GM23338 (cell line): Measurements from ENCODE around the gene NDUFB6.

ENCODE experiments used
- EZH2 ChIP-seq: fragments of 200-600 bp; sonication (generic); IDR thresholded peaks from one replicate; pipeline ENCODE4 v1.8.0; 2017; ENCODE audit warnings: antibody characterized with exemption, mild to moderate bottlenecking, low read depth; ENCODE audit not compliant: unreplicated experiment
- EZH2phosphoT487 ChIP-seq: fragments of 200-600 bp; sonication (generic); IDR thresholded peaks from one replicate; pipeline ENCODE4 v1.8.1; 2018; ENCODE audit warnings: antibody characterized with exemption; ENCODE audit not compliant: unreplicated experiment
- JUNB ChIP-seq: IDR thresholded peaks from one replicate; pipeline ENCODE4 v1.6.1; 2016; ENCODE audit warnings: antibody characterized with exemption; ENCODE audit not compliant: unreplicated experiment
- NANOG ChIP-seq: IDR thresholded peaks from 2 replicates; pipeline ENCODE4 v1.6.1; 2016; ENCODE audit warnings: antibody characterized with exemption, borderline replicate concordance
- POLR2AphosphoS5 ChIP-seq: IDR thresholded peaks from 2 replicates; pipeline ENCODE4 v1.6.1; 2016; ENCODE audit warnings: antibody characterized with exemption, low read depth
- TF ChIP-seq, protein P1 (sequence below), 2 experiments: fragments of 200-600 bp in 1 of 2; sonication (generic) in 1 of 2; conservative IDR thresholded peaks; 2 replicates each; pipeline versions ENCODE4 v1.5.1 to v1.6.1; 2016 to 2017; ENCODE audit warnings: antibody characterized with exemption in 2 of 2, low read depth in 2 of 2, mild to moderate bottlenecking in 2 of 2, moderate library complexity in 1 of 2
- TF ChIP-seq, protein P2 (sequence below): IDR thresholded peaks from 2 replicates; pipeline ENCODE4 v1.6.1; 2016; ENCODE audit warnings: antibody characterized with exemption
- TF ChIP-seq, protein P3 (sequence below): fragments of 250-450 bp; sonication (Bioruptor Pico); IDR thresholded peaks from 2 replicates; pipeline ENCODE4 v1.5.0; 2020; ENCODE audit warnings: mild to moderate bottlenecking, moderate library complexity

DNA sequence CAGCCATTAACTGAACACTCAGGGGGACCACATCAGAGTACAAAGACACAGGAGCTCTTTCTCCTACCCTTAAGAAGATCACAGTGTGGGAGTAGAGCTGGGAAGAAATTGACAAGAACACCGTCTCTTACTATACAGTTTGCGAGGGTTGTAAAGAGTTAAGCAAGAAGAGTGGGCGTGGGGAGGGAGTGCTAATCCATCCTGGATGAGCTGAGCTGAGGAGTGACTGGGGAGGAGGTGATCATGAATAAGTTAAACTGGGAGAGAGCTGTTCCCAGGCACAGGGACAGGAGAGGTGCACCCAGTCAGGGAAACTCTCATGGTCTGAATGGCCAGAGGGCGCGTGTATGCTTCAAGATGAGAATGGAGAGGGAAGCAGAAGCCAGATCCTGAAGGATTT lies 45.3 kb upstream of the NDUFB6 start:
- TF ChIP-seq JUNB, result no peak
- TF ChIP-seq, protein P1, sequence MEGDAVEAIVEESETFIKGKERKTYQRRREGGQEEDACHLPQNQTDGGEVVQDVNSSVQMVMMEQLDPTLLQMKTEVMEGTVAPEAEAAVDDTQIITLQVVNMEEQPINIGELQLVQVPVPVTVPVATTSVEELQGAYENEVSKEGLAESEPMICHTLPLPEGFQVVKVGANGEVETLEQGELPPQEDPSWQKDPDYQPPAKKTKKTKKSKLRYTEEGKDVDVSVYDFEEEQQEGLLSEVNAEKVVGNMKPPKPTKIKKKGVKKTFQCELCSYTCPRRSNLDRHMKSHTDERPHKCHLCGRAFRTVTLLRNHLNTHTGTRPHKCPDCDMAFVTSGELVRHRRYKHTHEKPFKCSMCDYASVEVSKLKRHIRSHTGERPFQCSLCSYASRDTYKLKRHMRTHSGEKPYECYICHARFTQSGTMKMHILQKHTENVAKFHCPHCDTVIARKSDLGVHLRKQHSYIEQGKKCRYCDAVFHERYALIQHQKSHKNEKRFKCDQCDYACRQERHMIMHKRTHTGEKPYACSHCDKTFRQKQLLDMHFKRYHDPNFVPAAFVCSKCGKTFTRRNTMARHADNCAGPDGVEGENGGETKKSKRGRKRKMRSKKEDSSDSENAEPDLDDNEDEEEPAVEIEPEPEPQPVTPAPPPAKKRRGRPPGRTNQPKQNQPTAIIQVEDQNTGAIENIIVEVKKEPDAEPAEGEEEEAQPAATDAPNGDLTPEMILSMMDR (conservative IDR thresholded peaks at IDR 0.05; ENCODE audit: low read depth in 2 of 2), result no peak
- TF ChIP-seq, protein P2, sequence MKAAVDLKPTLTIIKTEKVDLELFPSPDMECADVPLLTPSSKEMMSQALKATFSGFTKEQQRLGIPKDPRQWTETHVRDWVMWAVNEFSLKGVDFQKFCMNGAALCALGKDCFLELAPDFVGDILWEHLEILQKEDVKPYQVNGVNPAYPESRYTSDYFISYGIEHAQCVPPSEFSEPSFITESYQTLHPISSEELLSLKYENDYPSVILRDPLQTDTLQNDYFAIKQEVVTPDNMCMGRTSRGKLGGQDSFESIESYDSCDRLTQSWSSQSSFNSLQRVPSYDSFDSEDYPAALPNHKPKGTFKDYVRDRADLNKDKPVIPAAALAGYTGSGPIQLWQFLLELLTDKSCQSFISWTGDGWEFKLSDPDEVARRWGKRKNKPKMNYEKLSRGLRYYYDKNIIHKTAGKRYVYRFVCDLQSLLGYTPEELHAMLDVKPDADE, result no peak
- no peak for TF ChIP-seq POLR2AphosphoS5
- TF ChIP-seq NANOG, result no peak
- TF ChIP-seq EZH2, result no peak
- no peak for TF ChIP-seq EZH2phosphoT487
- TF ChIP-seq, protein P3, sequence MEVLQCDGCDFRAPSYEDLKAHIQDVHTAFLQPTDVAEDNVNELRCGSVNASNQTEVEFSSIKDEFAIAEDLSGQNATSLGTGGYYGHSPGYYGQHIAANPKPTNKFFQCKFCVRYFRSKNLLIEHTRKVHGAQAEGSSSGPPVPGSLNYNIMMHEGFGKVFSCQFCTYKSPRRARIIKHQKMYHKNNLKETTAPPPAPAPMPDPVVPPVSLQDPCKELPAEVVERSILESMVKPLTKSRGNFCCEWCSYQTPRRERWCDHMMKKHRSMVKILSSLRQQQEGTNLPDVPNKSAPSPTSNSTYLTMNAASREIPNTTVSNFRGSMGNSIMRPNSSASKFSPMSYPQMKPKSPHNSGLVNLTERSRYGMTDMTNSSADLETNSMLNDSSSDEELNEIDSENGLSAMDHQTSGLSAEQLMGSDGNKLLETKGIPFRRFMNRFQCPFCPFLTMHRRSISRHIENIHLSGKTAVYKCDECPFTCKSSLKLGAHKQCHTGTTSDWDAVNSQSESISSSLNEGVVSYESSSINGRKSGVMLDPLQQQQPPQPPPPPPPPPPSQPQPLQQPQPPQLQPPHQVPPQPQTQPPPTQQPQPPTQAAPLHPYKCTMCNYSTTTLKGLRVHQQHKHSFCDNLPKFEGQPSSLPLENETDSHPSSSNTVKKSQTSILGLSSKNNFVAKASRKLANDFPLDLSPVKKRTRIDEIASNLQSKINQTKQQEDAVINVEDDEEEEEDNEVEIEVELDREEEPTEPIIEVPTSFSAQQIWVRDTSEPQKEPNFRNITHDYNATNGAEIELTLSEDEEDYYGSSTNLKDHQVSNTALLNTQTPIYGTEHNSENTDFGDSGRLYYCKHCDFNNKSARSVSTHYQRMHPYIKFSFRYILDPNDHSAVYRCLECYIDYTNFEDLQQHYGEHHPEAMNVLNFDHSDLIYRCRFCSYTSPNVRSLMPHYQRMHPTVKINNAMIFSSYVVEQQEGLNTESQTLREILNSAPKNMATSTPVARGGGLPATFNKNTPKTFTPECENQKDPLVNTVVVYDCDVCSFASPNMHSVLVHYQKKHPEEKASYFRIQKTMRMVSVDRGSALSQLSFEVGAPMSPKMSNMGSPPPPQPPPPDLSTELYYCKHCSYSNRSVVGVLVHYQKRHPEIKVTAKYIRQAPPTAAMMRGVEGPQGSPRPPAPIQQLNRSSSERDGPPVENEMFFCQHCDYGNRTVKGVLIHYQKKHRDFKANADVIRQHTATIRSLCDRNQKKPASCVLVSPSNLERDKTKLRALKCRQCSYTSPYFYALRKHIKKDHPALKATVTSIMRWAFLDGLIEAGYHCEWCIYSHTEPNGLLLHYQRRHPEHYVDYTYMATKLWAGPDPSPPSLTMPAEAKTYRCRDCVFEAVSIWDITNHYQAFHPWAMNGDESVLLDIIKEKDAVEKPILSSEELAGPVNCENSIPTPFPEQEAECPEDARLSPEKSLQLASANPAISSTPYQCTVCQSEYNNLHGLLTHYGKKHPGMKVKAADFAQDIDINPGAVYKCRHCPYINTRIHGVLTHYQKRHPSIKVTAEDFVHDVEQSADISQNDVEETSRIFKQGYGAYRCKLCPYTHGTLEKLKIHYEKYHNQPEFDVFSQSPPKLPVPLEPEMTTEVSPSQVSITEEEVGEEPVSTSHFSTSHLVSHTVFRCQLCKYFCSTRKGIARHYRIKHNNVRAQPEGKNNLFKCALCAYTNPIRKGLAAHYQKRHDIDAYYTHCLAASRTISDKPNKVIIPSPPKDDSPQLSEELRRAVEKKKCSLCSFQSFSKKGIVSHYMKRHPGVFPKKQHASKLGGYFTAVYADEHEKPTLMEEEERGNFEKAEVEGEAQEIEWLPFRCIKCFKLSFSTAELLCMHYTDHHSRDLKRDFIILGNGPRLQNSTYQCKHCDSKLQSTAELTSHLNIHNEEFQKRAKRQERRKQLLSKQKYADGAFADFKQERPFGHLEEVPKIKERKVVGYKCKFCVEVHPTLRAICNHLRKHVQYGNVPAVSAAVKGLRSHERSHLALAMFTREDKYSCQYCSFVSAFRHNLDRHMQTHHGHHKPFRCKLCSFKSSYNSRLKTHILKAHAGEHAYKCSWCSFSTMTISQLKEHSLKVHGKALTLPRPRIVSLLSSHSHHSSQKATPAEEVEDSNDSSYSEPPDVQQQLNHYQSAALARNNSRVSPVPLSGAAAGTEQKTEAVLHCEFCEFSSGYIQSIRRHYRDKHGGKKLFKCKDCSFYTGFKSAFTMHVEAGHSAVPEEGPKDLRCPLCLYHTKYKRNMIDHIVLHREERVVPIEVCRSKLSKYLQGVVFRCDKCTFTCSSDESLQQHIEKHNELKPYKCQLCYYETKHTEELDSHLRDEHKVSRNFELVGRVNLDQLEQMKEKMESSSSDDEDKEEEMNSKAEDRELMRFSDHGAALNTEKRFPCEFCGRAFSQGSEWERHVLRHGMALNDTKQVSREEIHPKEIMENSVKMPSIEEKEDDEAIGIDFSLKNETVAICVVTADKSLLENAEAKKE (CRISPR knock-in tag), result no peak
